B cell (primary cell): Measurements from ENCODE around the gene AIM2. TPM values are rescaled to one million over a fixed set of nuclear protein-coding genes. Genes with fewer than 3 reads are reported as not detected.

Experiments used
- ATAC-seq: fragments of 200-7000 bp; cut with Tn5 transposase; one replicate; pipeline ENCODE4 v1.10.0; 2021; ENCODE audit warnings: low read depth, mild to moderate bottlenecking, moderate number of reproducible peaks, moderate library complexity
- CTCF ChIA-PET: fragments of 350-600 bp; sonication (Branson Sonifier 250); formaldehyde crosslinking; loops from one replicate; lab custom pipeline; 2021; ENCODE audit warnings: antibody characterized with exemption, inconsistent platforms; lab: Charles Lee
- POLR2A ChIA-PET: fragments of 350-600 bp; sonication (Branson Sonifier 250); formaldehyde crosslinking; loops from one replicate; lab custom pipeline; 2021; ENCODE audit warnings: antibody characterized with exemption; lab: Charles Lee
- DNase-seq: peaks from one replicate; pipeline ENCODE4 v3.0.0; 2013
- H2AFZ ChIP-seq: 2 replicates; pipeline ENCODE4 v1.6.1; 2012; ENCODE audit warnings: mild to moderate bottlenecking, low read depth, low read length; ENCODE audit not compliant: insufficient read depth, poor library complexity, severe bottlenecking
- H3K27ac ChIP-seq, 2 donors: 1 replicate in 1 of 2; 2 replicates in 1 of 2; pipeline ENCODE4 v1.5.1; 2012 to 2013; ENCODE audit warnings: low read length in 2 of 2, mild to moderate bottlenecking in 2 of 2, moderate library complexity in 1 of 2
- H3K27me3 ChIP-seq, 4 experiments: fragments of 200-600 bp in 1 of 4; sonication (generic) in 1 of 4; replicated peaks in 1 of 4; 1 replicate in 2 of 4; 2 replicates in 2 of 4; pipeline versions ENCODE4 v1.6.1 to v1.7.0; 2013 to 2016; ENCODE audit warnings: low read length in 3 of 4, mild to moderate bottlenecking in 2 of 4, mixed read lengths in 1 of 4, moderate library complexity in 1 of 4; ENCODE audit not compliant: insufficient read depth in 4 of 4, control insufficient read depth in 3 of 4; ENCODE audit errors: control extremely low read depth in 1 of 4
- H3K36me3 ChIP-seq, 2 experiments: replicated peaks in 1 of 2; 1 replicate in 1 of 2; 2 replicates in 1 of 2; pipeline versions ENCODE4 v1.6.1 to v1.7.1; 2013; ENCODE audit warnings: low read length in 1 of 2; ENCODE audit not compliant: insufficient read depth in 2 of 2, control insufficient read depth in 1 of 2; ENCODE audit errors: control extremely low read depth in 1 of 2, extremely low read depth in 1 of 2
- H3K4me1 ChIP-seq, 2 donors: fragments of 200-600 bp in 1 of 2; sonication (generic) in 1 of 2; 1 replicate in 1 of 2; 2 replicates in 1 of 2; pipeline versions ENCODE4 v1.5.1 to v1.6.1; 2013 to 2017; ENCODE audit warnings: low read length in 2 of 2; ENCODE audit not compliant: control insufficient read depth in 2 of 2, insufficient read depth in 2 of 2
- H3K4me2 ChIP-seq: replicated peaks from 2 replicates; pipeline ENCODE3; 2012; ENCODE audit warnings: mild to moderate bottlenecking, low read depth, low read length; ENCODE audit not compliant: poor library complexity, severe bottlenecking
- H3K4me3 ChIP-seq, 5 experiments: fragments of 200-600 bp in 1 of 5; sonication (generic) in 1 of 5; 1 replicate in 3 of 5; 2 replicates in 2 of 5; pipeline versions ENCODE4 v1.5.1 to v1.7.0; 2011 to 2016; ENCODE audit warnings: low read length in 4 of 5, mild to moderate bottlenecking in 4 of 5, low read depth in 2 of 5, control low read depth in 1 of 5, moderate library complexity in 1 of 5; ENCODE audit not compliant: insufficient read depth in 1 of 5; ENCODE audit errors: control extremely low read depth in 1 of 5, extremely low read depth in 1 of 5
- H3K79me2 ChIP-seq: fragments of 200-600 bp; sonication (generic); one replicate; pipeline ENCODE4 v1.6.0; 2016; ENCODE audit warnings: low read length; ENCODE audit not compliant: control insufficient read depth, insufficient read depth
- H3K9ac ChIP-seq: fragments of 200-600 bp; sonication (generic); 2 replicates; pipeline ENCODE4 v1.6.1; 2017; ENCODE audit warnings: mild to moderate bottlenecking, low read length, moderate library complexity
- H3K9me3 ChIP-seq, 3 donors: one replicate each; pipeline versions ENCODE4 v1.6.1 to v1.7.1; 2013; ENCODE audit warnings: low read length in 2 of 3; ENCODE audit not compliant: control insufficient read depth in 2 of 3, insufficient read depth in 1 of 3; ENCODE audit errors: control extremely low read depth in 1 of 3
- H4K20me1 ChIP-seq: 2 replicates; pipeline ENCODE4 v1.6.0; 2012; ENCODE audit warnings: mild to moderate bottlenecking, low read length; ENCODE audit not compliant: insufficient read depth, control insufficient read depth, poor library complexity, severe bottlenecking
- H3K27ac Mint-ChIP-seq: one replicate; pipeline ENCODE4 v1.8.0; 2021; ENCODE audit warnings: mixed read lengths
- H3K27me3 Mint-ChIP-seq: one replicate; pipeline ENCODE4 v1.8.0; 2021; ENCODE audit warnings: mixed read lengths
- H3K4me1 Mint-ChIP-seq: one replicate; pipeline ENCODE4 v1.8.0; 2021; ENCODE audit warnings: mixed read lengths
- H3K4me3 Mint-ChIP-seq: one replicate; pipeline ENCODE4 v1.8.0; 2021; ENCODE audit warnings: mixed read lengths
- H3K9me3 Mint-ChIP-seq: one replicate; pipeline ENCODE4 v1.8.0; 2022; ENCODE audit warnings: mixed read lengths; ENCODE audit not compliant: insufficient read depth
- CTCF ChIP-seq: fragments of 200-600 bp; IDR thresholded peaks from one replicate; pipeline ENCODE4 v1.8.0; 2022; ENCODE audit warnings: antibody characterized with exemption, mild to moderate bottlenecking
- EZH2 ChIP-seq: IDR thresholded peaks from 2 replicates; pipeline ENCODE4 v1.6.1; 2012; ENCODE audit warnings: borderline replicate concordance, low read depth, mild to moderate bottlenecking, moderate library complexity, low read length; ENCODE audit not compliant: insufficient read depth, poor library complexity, severe bottlenecking
- WGBS: methylation state at CpG from one replicate; pipeline ENCODE4 v1.1.5; 2013; ENCODE audit warnings: missing lambda C conversion rate; ENCODE audit not compliant: insufficient coverage; 5-methylcytosine and 5-hydroxymethylcytosine counted together
- intact Hi-C: fragments of 100-400 bp; cut with micrococcal nuclease; formaldehyde crosslinking; loops from one replicate; pipeline ENCODE4 v1.10.0; 2022
- polyA plus RNA-seq: library from polyadenylated mRNA; depleted of rRNA; stranded (reverse); fragments of >200 nt; gene quantifications from 2 replicates; pipeline ENCODE4 v1.2.3, GENCODE V29; 2012
- total RNA-seq, 2 donors: library from RNA; stranded (reverse); fragments of 120-200 nt in 1 of 2; gene quantifications; 1 replicate in 1 of 2; 2 replicates in 1 of 2; pipeline versions ENCODE4 v1.2.3 to v1.2.4, GENCODE V29; 2013 to 2022

The AIM2 gene
- total and polyA plus RNA-seq, 2 donors (not counting 1 experiment from before 2014, with no cell fraction given), result 40.4 to 68.4 TPM

GRCh38 chr1:159083013-159083412, 6.4 kb upstream of the AIM2 start:
- intact Hi-C loops, result no loop called here
- H3K27me3 Mint-ChIP-seq, result no peaks in the 10 kb centered on the region
- Histone ChIP-seq H3K27ac (no peak overlapping the region), H3K9me3 (no peaks in the 10 kb centered on the region), H3K4me2 (no peak overlapping the region), H3K4me3 (no peak overlapping the region), H3K79me2 (no peaks in the 10 kb centered on the region), H4K20me1 (no peaks in the 10 kb centered on the region), H3K27me3 (no peaks in the 10 kb centered on the region), H3K9ac (no peak overlapping the region), H3K4me1 (peaks cover 2 to 4% of the 10 kb centered on the region in 2 donors), H3K36me3 (no peaks in the 10 kb centered on the region), H2AFZ (no peak overlapping the region)
- H3K4me1 Mint-ChIP-seq, result peaks cover 9% of the 10 kb centered on the region
- no peak overlapping the region for H3K27ac Mint-ChIP-seq
- ChIA-PET POLR2A (no interaction called here), CTCF (interaction anchor here (1.0 to 1.6 kb wide), 5 partner anchors 10 to 131 kb away, joined by 3 to 6 read pairs (median 3); no protein-coding TSS in a partner anchor)
- no peak overlapping the region for H3K4me3 Mint-ChIP-seq
- DNase-seq (no peak), ATAC-seq (no peak)
- no peaks in the 10 kb centered on the region for H3K9me3 Mint-ChIP-seq
- WGBS, result no CpG with 5 or more reads among the region's 1 CpG
- TF ChIP-seq CTCF (no peak), EZH2 (no peak)

- Histone ChIP-seq H3K27me3 (no peaks in the 10 kb centered on the region), H3K4me1 (peaks cover 7 to 15% of the 10 kb centered on the region in 2 donors), H3K4me3 (no peak overlapping the region), H2AFZ (no peak overlapping the region), H3K4me2 (no peak overlapping the region), H4K20me1 (no peaks in the 10 kb centered on the region), H3K36me3 (no peaks in the 10 kb centered on the region), H3K9me3 (no peaks in the 10 kb centered on the region), H3K27ac (no peak overlapping the region), H3K9ac (no peak overlapping the region), H3K79me2 (no peaks in the 10 kb centered on the region)
- peaks cover 15% of the 10 kb centered on the region for H3K4me1 Mint-ChIP-seq
- no peak overlapping the region for H3K27ac Mint-ChIP-seq
- POLR2A ChIA-PET, result no interaction called here
- no peaks in the 10 kb centered on the region for H3K27me3 Mint-ChIP-seq
- DNase-seq, result no peak
- CTCF ChIA-PET, result interaction anchor here (0.9 to 1.3 kb wide), 2 partner anchors 9 to 132 kb away, joined by 3 read pairs; no protein-coding TSS in a partner anchor
- no peak for ATAC-seq
- no peaks in the 10 kb centered on the region for H3K9me3 Mint-ChIP-seq
- no peak overlapping the region for H3K4me3 Mint-ChIP-seq
- intact Hi-C loops, result no loop called here
- WGBS, result no CpG with 5 or more reads among the region's 1 CpG
- TF ChIP-seq CTCF, result no peak
- no peak for TF ChIP-seq EZH2
These were observed 5.1 kb upstream of the AIM2 start for GRCh38 chr1:159081626-159082025.
